PFSK-1 (cell line): ENCODE data around the gene PSME1.

Experiments
- POLR2AphosphoS5 ChIP-seq: IDR thresholded peaks from 2 replicates; pipeline ENCODE4 v1.6.1; 2012; ENCODE audit warnings: low read depth, mild to moderate bottlenecking, control low read depth, low read length, moderate library complexity
- REST ChIP-seq, 2 experiments: IDR thresholded peaks; 2 replicates each; pipeline versions ENCODE4 v1.6.1 to v1.8.0; 2011 to 2012; ENCODE audit warnings: low read depth in 2 of 2, low read length in 2 of 2, control low read depth in 1 of 2, inconsistent platforms in 1 of 2, mild to moderate bottlenecking in 1 of 2, moderate library complexity in 1 of 2; ENCODE audit not compliant: insufficient read depth in 1 of 2

- TF ChIP-seq POLR2AphosphoS5 (no peak), REST (IDR thresholded peaks at IDR 0.05; ENCODE audit: insufficient read depth in 1 of 2, low read depth in 2 of 2, low read length in 2 of 2) (no peak)
Observed at GRCh38 chr14:24094841-24095270, 41.1 kb upstream of the PSME1 start.
